HG02588 (cell line): ENCODE data around the gene FDX2.
"Not testable (repeated sequence)": the region's sequence is repeated elsewhere in the genome, so short reads cannot be mapped to it uniquely, and the experiment has no call there.

Experiments
- ATAC-seq: cut with Tn5 transposase; IDR thresholded peaks from one replicate; pipeline ENCODE4 v1.9.1; 2021; ENCODE audit warnings: mild to moderate bottlenecking, moderate library complexity; ENCODE audit not compliant: unreplicated experiment

The FDX2 gene

GRCh38 chr19:10285393-10285792 is 30.4 kb downstream of the FDX2 start:
- ATAC-seq = no peak

- no peak for ATAC-seq
These were observed 30.9 kb downstream of the FDX2 start for GRCh38 chr19:10284960-10285278.

- no peak for ATAC-seq
These were observed 31.5 kb downstream of the FDX2 start for GRCh38 chr19:10284065-10284959.

GRCh38 chr19:10283301-10284064 is 32.3 kb downstream of the FDX2 start:
- ATAC-seq = no peak

- not testable (repeated sequence) for ATAC-seq
These were observed 33.8 kb downstream of the FDX2 start for GRCh38 chr19:10282043-10282442.

- ATAC-seq = no peak
These were observed 35.9 kb downstream of the FDX2 start for GRCh38 chr19:10279737-10280442.

- ATAC-seq = no peak
These were observed 36.9 kb downstream of the FDX2 start for GRCh38 chr19:10278935-10279334.

GRCh38 chr19:10277795-10278589 is 37.8 kb downstream of the FDX2 start:
- ATAC-seq = no peak

- no peak for ATAC-seq
These were observed 41.2 kb downstream of the FDX2 start for GRCh38 chr19:10274589-10274988.

- peak; percentile 26 for ATAC-seq
These were observed 44.2 kb downstream of the FDX2 start for GRCh38 chr19:10271543-10272086.

- ATAC-seq = peak; percentile 41
These were observed 45.0 kb downstream of the FDX2 start, which contains the start of gene ICAM1 for GRCh38 chr19:10270616-10271394. Gene ICAM1, plus strand, starts transcription at chr19:10271120. Its CDS starts 40 bp downstream, at chr19:10271160.

- ATAC-seq = peak; percentile 34
These were observed 45.6 kb downstream of the FDX2 start for GRCh38 chr19:10270180-10270615.

- ATAC-seq = peak; percentile 36
These were observed 46.3 kb downstream of the FDX2 start for GRCh38 chr19:10269333-10270179.

GRCh38 chr19:10268071-10268470 is 47.7 kb downstream of the FDX2 start:
- ATAC-seq = no peak

- ATAC-seq = no peak
These were observed 49.1 kb downstream of the FDX2 start for GRCh38 chr19:10266706-10267105.

- no peak for ATAC-seq
These were observed 53.0 kb downstream of the FDX2 start for GRCh38 chr19:10262771-10263170.

GRCh38 chr19:10260141-10260584 is 55.7 kb downstream of the FDX2 start:
- no peak for ATAC-seq
